Activated CD4-positive, alpha-beta memory T cell treated with anti-CD3 and anti-CD28 coated beads, Interleukin-2, amount 10 ng/mL, durations not matched to agents 7 days and 5 days (primary cell): Measurements from ENCODE around the gene STK32A. TPM values are rescaled to one million over a fixed set of nuclear protein-coding genes. Genes with fewer than 3 reads are reported as not detected.

Experiments used
- CTCF ChIA-PET: fragments of 350-600 bp; sonication (Branson Sonifier 250); formaldehyde crosslinking; loops from one replicate; lab custom pipeline; 2021; ENCODE audit warnings: antibody characterized with exemption, inconsistent platforms; lab: Charles Lee
- POLR2A ChIA-PET: fragments of 350-600 bp; sonication (Branson Sonifier 250); formaldehyde crosslinking; loops from one replicate; lab custom pipeline; 2021; ENCODE audit warnings: antibody characterized with exemption; lab: Charles Lee
- DNase-seq: peaks from one replicate; pipeline ENCODE4 v3.0.0-alpha.2; 2020
- H3K27ac Mint-ChIP-seq: one replicate; pipeline ENCODE4 v1.8.0; 2021; ENCODE audit warnings: mild to moderate bottlenecking, mixed read lengths
- H3K27me3 Mint-ChIP-seq: one replicate; pipeline ENCODE4 v1.8.0; 2021; ENCODE audit warnings: mixed read lengths
- H3K36me3 Mint-ChIP-seq: one replicate; pipeline ENCODE4 v1.8.0; 2021; ENCODE audit warnings: low read depth, mixed read lengths
- H3K4me1 Mint-ChIP-seq: one replicate; pipeline ENCODE4 v1.8.0; 2021; ENCODE audit warnings: mixed read lengths
- H3K4me3 Mint-ChIP-seq: one replicate; pipeline ENCODE4 v1.8.0; 2021; ENCODE audit warnings: mild to moderate bottlenecking, mixed read lengths
- H3K9me3 Mint-ChIP-seq: one replicate; pipeline ENCODE4 v1.8.0; 2021; ENCODE audit warnings: mixed read lengths
- total RNA-seq, 2 experiments: library from RNA; stranded (reverse); gene quantifications; one replicate each; pipeline ENCODE4 v1.2.3, GENCODE V29; 2021

The STK32A gene
- total RNA-seq, 2 experiments from 2014 or later = not detected

- Mint-ChIP-seq H3K4me1 (no peaks in the 10 kb centered on the region), H3K9me3 (peaks cover 3% of the 10 kb centered on the region), H3K36me3 (no peaks in the 10 kb centered on the region), H3K27me3 (no peaks in the 10 kb centered on the region), H3K27ac (no peak overlapping the region), H3K4me3 (no peak overlapping the region)
- DNase-seq = no peak
- POLR2A ChIA-PET = no interaction called here
- CTCF ChIA-PET = interaction anchor here (1.1 kb wide), 1 partner anchor 9 kb away, joined by 3 read pairs; no protein-coding TSS in a partner anchor
These were observed 52.3 kb downstream of the STK32A start for GRCh38 chr5:147287110-147287509.

- Mint-ChIP-seq H3K4me1 (no peaks in the 10 kb centered on the region), H3K27me3 (no peaks in the 10 kb centered on the region), H3K36me3 (no peaks in the 10 kb centered on the region), H3K4me3 (no peak overlapping the region), H3K27ac (no peak overlapping the region), H3K9me3 (no peaks in the 10 kb centered on the region)
- CTCF ChIA-PET = no interaction called here
- DNase-seq = no peak
- POLR2A ChIA-PET = no interaction called here
These were observed 55.4 kb downstream of the STK32A start for GRCh38 chr5:147290261-147290660.

GRCh38 chr5:147303251-147303650 lies 68.4 kb downstream of the STK32A start:
- Mint-ChIP-seq H3K27me3 (no peaks in the 10 kb centered on the region), H3K27ac (no peak overlapping the region), H3K36me3 (no peaks in the 10 kb centered on the region), H3K4me1 (no peaks in the 10 kb centered on the region), H3K9me3 (peaks cover 3% of the 10 kb centered on the region), H3K4me3 (no peak overlapping the region)
- no peak for DNase-seq
- POLR2A ChIA-PET = no interaction called here
- CTCF ChIA-PET = no interaction called here

GRCh38 chr5:147303976-147304375 lies 69.2 kb downstream of the STK32A start:
- CTCF ChIA-PET = no interaction called here
- Mint-ChIP-seq H3K4me1 (no peaks in the 10 kb centered on the region), H3K36me3 (no peaks in the 10 kb centered on the region), H3K27ac (no peak overlapping the region), H3K9me3 (peaks cover 3% of the 10 kb centered on the region), H3K27me3 (no peaks in the 10 kb centered on the region), H3K4me3 (no peak overlapping the region)
- POLR2A ChIA-PET = no interaction called here
- no peak for DNase-seq

GRCh38 chr5:147305147-147305546 lies 70.3 kb downstream of the STK32A start:
- Mint-ChIP-seq H3K36me3 (no peaks in the 10 kb centered on the region), H3K27ac (no peak overlapping the region), H3K4me3 (no peak overlapping the region), H3K9me3 (peaks cover 3% of the 10 kb centered on the region), H3K27me3 (no peaks in the 10 kb centered on the region), H3K4me1 (no peaks in the 10 kb centered on the region)
- ChIA-PET POLR2A (no interaction called here), CTCF (no interaction called here)
- DNase-seq = no peak

GRCh38 chr5:147306351-147306750 lies 71.5 kb downstream of the STK32A start:
- ChIA-PET POLR2A (no interaction called here), CTCF (no interaction called here)
- Mint-ChIP-seq H3K4me1 (no peaks in the 10 kb centered on the region), H3K4me3 (no peak overlapping the region), H3K36me3 (no peaks in the 10 kb centered on the region), H3K9me3 (peaks cover 3% of the 10 kb centered on the region), H3K27ac (no peak overlapping the region), H3K27me3 (no peaks in the 10 kb centered on the region)
- no peak for DNase-seq

GRCh38 chr5:147307170-147307569 lies 72.3 kb downstream of the STK32A start:
- Mint-ChIP-seq H3K4me3 (no peak overlapping the region), H3K9me3 (peaks cover 3% of the 10 kb centered on the region), H3K36me3 (no peaks in the 10 kb centered on the region), H3K27ac (no peak overlapping the region), H3K4me1 (no peaks in the 10 kb centered on the region), H3K27me3 (no peaks in the 10 kb centered on the region)
- ChIA-PET CTCF (no interaction called here), POLR2A (no interaction called here)
- DNase-seq = no peak

- H3K27me3 Mint-ChIP-seq = no peaks in the 10 kb centered on the region
- POLR2A ChIA-PET = no interaction called here
- H3K9me3 Mint-ChIP-seq = no peaks in the 10 kb centered on the region
- no peak overlapping the region for H3K27ac Mint-ChIP-seq
- no peak for DNase-seq
- no peaks in the 10 kb centered on the region for H3K4me1 Mint-ChIP-seq
- no peaks in the 10 kb centered on the region for H3K36me3 Mint-ChIP-seq
- CTCF ChIA-PET = no interaction called here
- H3K4me3 Mint-ChIP-seq = no peak overlapping the region
These were observed 74.8 kb downstream of the STK32A start for GRCh38 chr5:147309621-147310020.

- no peak for DNase-seq
- ChIA-PET CTCF (no interaction called here), POLR2A (no interaction called here)
- no peaks in the 10 kb centered on the region for H3K9me3 Mint-ChIP-seq
- no peak overlapping the region for H3K4me3 Mint-ChIP-seq
- no peaks in the 10 kb centered on the region for H3K4me1 Mint-ChIP-seq
- H3K27me3 Mint-ChIP-seq = no peaks in the 10 kb centered on the region
- H3K27ac Mint-ChIP-seq = no peak overlapping the region
- no peaks in the 10 kb centered on the region for H3K36me3 Mint-ChIP-seq
These were observed 75.4 kb downstream of the STK32A start for GRCh38 chr5:147310059-147310704.

- Mint-ChIP-seq H3K9me3 (no peaks in the 10 kb centered on the region), H3K27me3 (no peaks in the 10 kb centered on the region), H3K4me3 (no peak overlapping the region), H3K4me1 (no peaks in the 10 kb centered on the region), H3K36me3 (no peaks in the 10 kb centered on the region), H3K27ac (no peak overlapping the region)
- no peak for DNase-seq
- ChIA-PET CTCF (interaction anchor here (0.7 kb wide), 1 partner anchor 872 kb away, joined by 6 read pairs; no protein-coding TSS in a partner anchor), POLR2A (no interaction called here)
These were observed 83.3 kb downstream of the STK32A start for GRCh38 chr5:147317978-147318684.

GRCh38 chr5:147321569-147321968 lies 86.7 kb downstream of the STK32A start:
- H3K27me3 Mint-ChIP-seq = no peaks in the 10 kb centered on the region
- CTCF ChIA-PET = no interaction called here
- POLR2A ChIA-PET = no interaction called here
- H3K9me3 Mint-ChIP-seq = no peaks in the 10 kb centered on the region
- no peaks in the 10 kb centered on the region for H3K4me1 Mint-ChIP-seq
- H3K36me3 Mint-ChIP-seq = no peaks in the 10 kb centered on the region
- no peak overlapping the region for H3K4me3 Mint-ChIP-seq
- DNase-seq = no peak
- H3K27ac Mint-ChIP-seq = no peak overlapping the region

- no peaks in the 10 kb centered on the region for H3K4me1 Mint-ChIP-seq
- H3K27me3 Mint-ChIP-seq = no peaks in the 10 kb centered on the region
- CTCF ChIA-PET = no interaction called here
- no peak overlapping the region for H3K27ac Mint-ChIP-seq
- no peaks in the 10 kb centered on the region for H3K36me3 Mint-ChIP-seq
- no peak overlapping the region for H3K4me3 Mint-ChIP-seq
- no peak for DNase-seq
- H3K9me3 Mint-ChIP-seq = no peaks in the 10 kb centered on the region
- POLR2A ChIA-PET = no interaction called here
These were observed 92.6 kb downstream of the STK32A start for GRCh38 chr5:147327421-147327820.

- Mint-ChIP-seq H3K9me3 (no peaks in the 10 kb centered on the region), H3K27me3 (no peaks in the 10 kb centered on the region), H3K4me3 (no peak overlapping the region), H3K27ac (no peak overlapping the region), H3K36me3 (no peaks in the 10 kb centered on the region), H3K4me1 (no peaks in the 10 kb centered on the region)
- ChIA-PET POLR2A (no interaction called here), CTCF (no interaction called here)
- no peak for DNase-seq
These were observed 93.1 kb downstream of the STK32A start for GRCh38 chr5:147327905-147328304.

GRCh38 chr5:147332658-147333057 lies 97.8 kb downstream of the STK32A start:
- no peaks in the 10 kb centered on the region for H3K27me3 Mint-ChIP-seq
- no peak overlapping the region for H3K4me3 Mint-ChIP-seq
- ChIA-PET POLR2A (no interaction called here), CTCF (no interaction called here)
- no peaks in the 10 kb centered on the region for H3K4me1 Mint-ChIP-seq
- no peaks in the 10 kb centered on the region for H3K36me3 Mint-ChIP-seq
- DNase-seq = no peak
- H3K27ac Mint-ChIP-seq = no peak overlapping the region
- H3K9me3 Mint-ChIP-seq = peaks cover 1% of the 10 kb centered on the region
